Measurements from ENCODE around the gene LHPP. TPM values are rescaled to one million over a fixed set of nuclear protein-coding genes. Genes with fewer than 3 reads are reported as not detected.

The LHPP gene
- total RNA-seq, 1 donor from 2014 or later, result 7.6 TPM

- no peak for DNase-seq (ENCODE audit: extremely low read depth, low read depth, low spot score)
These were observed 89.5 kb downstream of the LHPP start for GRCh38 chr10:124551097-124551496.

GRCh38 chr10:124551755-124552154, 90.1 kb downstream of the LHPP start:
- no peak for DNase-seq (ENCODE audit: extremely low read depth, low read depth, low spot score)

GRCh38 chr10:124552691-124553276, 91.2 kb downstream of the LHPP start:
- DNase-seq (ENCODE audit: extremely low read depth, low read depth, low spot score), result no peak

DNA sequence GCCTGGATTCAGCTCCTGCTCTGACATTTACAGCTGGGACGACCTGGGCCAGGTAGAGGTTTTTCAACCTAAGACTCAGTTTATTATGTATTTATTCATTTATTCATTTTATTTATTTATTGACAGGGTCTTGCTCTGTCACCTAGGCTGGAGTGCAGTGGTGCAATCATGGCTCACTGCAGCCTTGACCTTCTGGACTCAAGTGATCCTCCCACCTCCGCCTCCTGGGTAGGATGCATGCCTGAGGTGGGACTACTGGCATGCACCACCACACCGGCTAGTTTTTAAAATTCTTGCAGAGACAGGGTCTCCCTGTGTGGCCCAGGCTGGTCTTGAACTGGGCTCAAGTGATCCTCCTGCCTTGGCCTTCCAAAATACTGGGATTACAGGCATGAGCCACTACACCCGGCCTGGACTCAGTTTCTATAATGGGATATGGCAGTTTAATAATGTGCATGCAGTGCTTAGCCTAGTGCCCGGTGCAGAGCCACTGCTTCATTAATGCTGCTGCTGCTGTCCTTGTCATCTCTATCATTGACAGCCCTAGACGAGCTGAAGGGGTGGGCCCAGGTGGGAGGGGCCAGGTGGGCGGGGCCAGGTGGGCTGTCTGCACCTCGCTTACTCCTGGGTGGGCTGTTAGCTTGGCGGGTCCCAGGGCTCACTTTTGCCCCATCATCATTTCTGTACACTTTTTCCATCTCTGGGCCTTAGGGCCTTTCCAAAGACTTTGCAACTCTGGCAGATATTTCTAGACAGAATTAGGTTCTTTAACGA, 92.6 kb downstream of the LHPP start:
- no peak for DNase-seq (ENCODE audit: extremely low read depth, low read depth, low spot score)

DNA sequence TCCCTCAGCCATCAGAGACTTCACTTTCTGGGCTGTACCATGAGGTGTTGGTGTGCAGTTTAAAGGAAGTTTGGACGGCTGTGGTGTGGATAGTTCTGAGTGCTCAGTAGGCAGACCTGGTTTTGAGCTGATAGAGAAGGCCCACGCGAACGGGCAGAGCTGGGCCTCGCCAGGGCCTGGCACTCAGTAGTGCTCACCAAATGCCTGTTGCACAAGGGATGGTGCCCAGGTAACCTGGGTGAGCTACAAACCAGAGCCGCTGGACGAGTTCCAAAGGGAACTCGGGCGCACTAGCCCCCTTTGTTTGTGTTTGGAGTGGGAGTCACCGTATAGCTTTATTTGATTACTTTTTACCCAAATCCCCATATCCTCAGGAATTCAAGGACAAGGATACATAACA, 95.5 kb downstream of the LHPP start:
- DNase-seq (ENCODE audit: extremely low read depth, low read depth, low spot score), result no peak

DNA sequence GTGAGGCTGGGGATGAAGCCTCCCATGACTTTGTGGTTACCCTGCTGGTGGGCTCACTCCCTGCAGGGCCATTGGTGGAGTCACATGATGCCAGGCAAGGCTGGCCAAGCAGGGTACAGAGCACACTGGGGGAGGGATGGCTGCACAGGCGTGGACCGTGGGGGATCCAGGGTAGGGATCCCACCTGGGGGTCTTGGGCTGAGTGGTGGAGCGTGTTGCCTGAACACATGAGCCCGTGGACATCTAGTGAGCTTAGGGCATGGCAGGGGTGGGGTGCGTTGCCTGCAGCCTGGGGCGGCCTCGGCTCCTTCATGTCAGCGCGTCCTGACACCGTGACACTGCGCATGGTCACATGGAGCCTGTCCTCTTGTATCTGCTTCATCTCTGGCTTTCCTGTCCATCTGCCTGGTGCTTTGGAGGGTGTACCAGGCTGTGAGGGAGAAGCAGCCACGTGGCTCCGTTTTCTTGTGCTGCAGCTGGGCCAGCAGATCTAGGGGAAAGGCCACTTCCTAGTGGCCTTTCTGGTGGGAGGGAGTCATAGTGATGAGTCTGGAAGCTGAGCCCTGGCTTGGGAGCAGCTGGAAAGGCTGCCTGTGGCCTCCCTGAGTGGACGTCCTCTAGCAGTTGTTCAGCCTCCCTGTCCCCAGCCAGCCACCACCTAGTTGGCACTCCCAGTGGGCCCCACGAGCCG, 96.2 kb downstream of the LHPP start:
- no peak for DNase-seq (ENCODE audit: extremely low read depth, low read depth, low spot score)

DNA sequence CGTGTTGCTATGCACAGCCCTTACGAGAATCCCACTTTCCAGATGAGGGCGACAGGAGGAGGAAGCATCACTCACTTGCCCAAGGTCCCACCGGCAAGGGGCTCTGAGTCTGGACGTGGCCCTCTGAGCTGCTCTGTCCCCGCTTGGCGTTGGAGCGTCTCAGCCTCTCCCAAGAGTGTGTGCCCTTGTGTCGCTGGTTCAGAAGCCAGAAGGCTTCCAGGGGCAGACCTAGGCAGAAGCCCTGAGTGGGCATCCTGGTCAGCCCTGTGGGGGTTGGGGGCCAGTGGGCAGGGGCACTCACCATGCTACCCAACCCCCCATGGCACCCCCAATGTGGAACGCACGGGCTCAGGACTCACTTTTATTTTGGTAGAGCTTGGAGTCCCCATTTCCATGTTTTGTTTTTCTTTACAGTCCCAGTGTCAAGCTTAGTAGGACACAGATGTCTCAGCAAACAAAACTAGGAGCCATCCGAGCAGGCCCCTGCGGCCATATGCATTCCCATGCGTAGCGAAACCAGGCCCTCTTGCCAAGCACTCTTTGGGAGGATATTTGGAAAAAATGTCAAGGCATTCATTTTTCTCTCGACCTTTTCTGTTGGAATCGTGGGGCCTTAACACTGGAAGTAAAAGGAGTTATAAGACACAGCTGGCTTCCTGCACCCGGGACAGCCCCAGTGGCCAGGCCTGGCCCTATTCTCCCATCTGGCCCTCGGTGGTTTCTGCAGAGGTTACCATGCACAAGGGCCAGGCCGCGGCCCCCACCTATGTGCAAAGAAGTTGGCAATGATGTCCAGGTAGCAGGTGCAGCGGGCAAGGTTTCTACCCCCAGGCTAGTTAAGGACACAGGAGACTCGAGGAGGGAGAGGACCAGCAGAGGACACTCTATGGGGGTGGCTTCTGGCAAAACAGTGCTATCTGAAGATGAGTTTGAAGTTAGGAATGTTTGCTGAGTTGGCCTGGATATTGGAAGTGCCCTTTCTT, 97.0 kb downstream of the LHPP start:
- DNase-seq (ENCODE audit: extremely low read depth, low read depth, low spot score), result no peak

DNA sequence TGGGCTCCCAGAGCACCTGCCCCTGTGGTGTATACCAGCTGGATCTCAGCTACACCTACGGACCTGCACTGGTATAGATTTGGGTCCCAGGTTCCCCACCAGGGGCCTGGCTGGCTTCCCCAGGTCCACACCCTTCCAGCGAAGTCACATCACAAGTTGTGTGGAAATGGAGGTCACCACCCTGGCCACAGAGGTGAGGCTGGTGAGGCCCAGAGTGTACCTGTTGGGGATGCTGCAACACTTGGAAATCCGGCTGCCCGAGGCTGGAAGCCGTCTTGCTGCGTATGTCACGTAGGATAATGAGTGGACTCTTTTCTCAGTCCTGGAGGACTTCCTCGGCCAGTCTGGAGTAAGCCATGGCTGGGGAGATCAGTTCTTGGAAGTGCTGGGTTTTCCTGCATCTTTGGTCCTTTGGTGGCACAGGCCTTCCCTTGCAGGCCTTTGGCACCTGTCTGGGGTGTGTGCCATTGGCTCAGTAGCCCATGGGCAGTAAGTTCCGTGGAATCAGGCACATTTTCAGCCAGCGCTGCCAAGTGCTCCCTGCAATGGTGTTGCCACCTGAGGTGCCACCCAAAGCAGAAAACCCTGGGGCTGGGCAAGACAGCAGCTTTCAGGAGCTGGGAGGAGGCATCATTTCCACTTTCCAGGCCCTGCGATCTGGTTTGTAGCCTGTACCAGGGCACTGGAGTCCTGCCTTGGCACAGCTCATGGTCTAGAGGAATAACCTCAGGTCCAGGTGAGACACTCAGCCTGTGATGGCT, 97.9 kb downstream of the LHPP start:
- DNase-seq (ENCODE audit: extremely low read depth, low read depth, low spot score), result no peak

DNA sequence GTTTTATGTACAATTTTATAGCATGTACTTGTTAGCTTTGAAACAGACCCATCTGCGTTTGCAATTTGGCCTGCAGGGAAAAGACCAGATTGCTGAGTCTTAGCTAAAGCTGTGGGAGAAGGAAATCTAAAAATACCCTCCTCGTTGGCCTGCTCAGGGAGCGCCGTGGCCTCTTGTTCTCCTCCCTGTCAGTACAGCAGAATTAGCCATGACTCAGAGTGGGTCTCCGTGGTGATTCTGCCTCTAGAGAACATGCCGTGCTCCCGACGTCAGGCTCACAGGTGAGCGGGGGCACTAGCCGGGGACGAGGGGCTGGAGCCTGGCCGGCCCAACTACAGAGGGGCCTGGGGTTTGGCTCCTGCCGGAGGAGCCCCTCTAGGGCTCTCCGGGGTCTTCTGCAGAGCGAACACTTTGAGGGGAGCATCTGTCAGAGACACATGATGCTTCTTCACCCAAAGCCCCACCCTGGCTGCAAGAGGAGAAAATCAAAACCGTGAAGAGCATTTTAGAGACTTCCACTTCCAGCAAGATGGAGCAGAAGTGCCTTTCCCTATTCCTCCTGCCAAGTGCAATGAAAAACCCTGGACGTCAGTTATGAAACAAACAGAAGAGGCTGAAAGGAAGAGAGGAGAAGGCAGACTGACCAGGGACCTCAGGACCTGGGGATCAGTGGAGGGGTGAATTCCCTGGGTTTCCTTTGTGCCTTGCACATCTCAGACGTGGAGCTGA, 98.9 kb downstream of the LHPP start:
- no peak for DNase-seq (ENCODE audit: extremely low read depth, low read depth, low spot score)

GRCh38 chr10:124561206-124561605, 99.6 kb downstream of the LHPP start:
- DNase-seq (ENCODE audit: extremely low read depth, low read depth, low spot score), result no peak

GRCh38 chr10:124562425-124563060, 100.9 kb downstream of the LHPP start:
- no peak for DNase-seq (ENCODE audit: extremely low read depth, low read depth, low spot score)

- no peak for DNase-seq (ENCODE audit: extremely low read depth, low read depth, low spot score)
These were observed 101.9 kb downstream of the LHPP start for GRCh38 chr10:124563320-124564040.

- no peak for DNase-seq (ENCODE audit: extremely low read depth, low read depth, low spot score)
These were observed 103.3 kb downstream of the LHPP start for GRCh38 chr10:124564881-124565280.

- DNase-seq (ENCODE audit: extremely low read depth, low read depth, low spot score), result no peak
These were observed 104.1 kb downstream of the LHPP start for GRCh38 chr10:124565565-124566221.

DNA sequence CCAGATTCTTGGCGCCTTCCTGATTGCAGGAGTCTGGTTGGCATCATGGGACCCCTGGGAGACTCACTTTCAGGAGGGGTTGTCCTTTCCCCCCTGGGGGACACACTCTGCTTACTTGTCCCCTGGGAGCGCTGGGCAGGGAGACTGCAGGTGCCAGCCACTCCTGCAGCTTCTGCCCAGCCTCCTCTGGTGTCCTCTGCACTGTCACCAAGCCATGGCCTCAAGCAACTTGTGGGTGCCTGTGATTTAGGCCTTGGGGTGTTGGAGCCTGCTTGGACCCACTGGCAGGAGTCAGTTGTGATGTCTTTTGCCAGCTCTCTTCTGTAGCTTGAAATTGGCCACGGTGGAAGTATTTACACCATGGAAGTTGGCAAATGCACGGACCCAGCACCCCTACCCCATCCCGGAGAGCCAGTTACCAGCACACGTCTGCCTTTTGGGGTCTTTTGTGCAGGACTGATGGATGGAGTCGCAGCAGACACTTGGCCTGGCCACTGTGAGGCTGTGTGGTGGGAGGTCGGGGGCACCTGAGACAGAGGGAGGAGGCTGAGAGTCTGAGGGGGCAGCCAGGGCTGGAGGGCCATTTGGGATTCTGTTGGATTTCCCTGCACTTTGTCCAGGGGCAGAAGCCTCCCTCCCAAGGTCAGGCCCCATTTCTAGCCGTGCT, 104.7 kb downstream of the LHPP start:
- DNase-seq (ENCODE audit: extremely low read depth, low read depth, low spot score), result no peak

- DNase-seq (ENCODE audit: extremely low read depth, low read depth, low spot score), result no peak
These were observed 105.6 kb downstream of the LHPP start for GRCh38 chr10:124566981-124567835.
